Thyroid gland (tissue), 4 donors: ENCODE data around the gene HOXC4. TPM values are rescaled to one million over a fixed set of nuclear protein-coding genes. Genes with fewer than 3 reads are reported as not detected.

Experiments
- DNase-seq, 2 donors: peaks; one replicate each; pipeline ENCODE4 v3.0.0-alpha.2; 2019
- H3K27ac ChIP-seq, 3 donors: fragments of 200-600 bp; sonication (generic); 1 replicate in 2 of 3; 2 replicates in 1 of 3; pipeline ENCODE4 v1.5.1; 2016 to 2019; ENCODE audit warnings: mild to moderate bottlenecking in 1 of 3, moderate library complexity in 1 of 3
- H3K27me3 ChIP-seq: fragments of 200-600 bp; sonication (generic); one replicate; pipeline ENCODE4 v1.5.1; 2019
- H3K36me3 ChIP-seq, 2 donors: fragments of 200-600 bp; sonication (generic); one replicate each; pipeline ENCODE4 v1.5.1; 2016 to 2019
- H3K4me1 ChIP-seq, 2 donors: fragments of 200-600 bp; sonication (generic); one replicate each; pipeline ENCODE4 v1.5.1; 2017 to 2019
- H3K4me3 ChIP-seq, 3 donors: fragments of 200-600 bp; sonication (generic); replicated peaks in 1 of 3; 1 replicate in 2 of 3; 2 replicates in 1 of 3; pipeline ENCODE4 v1.5.1; 2016; ENCODE audit warnings: mild to moderate bottlenecking in 1 of 3
- H3K9me3 ChIP-seq: fragments of 200-600 bp; sonication (generic); one replicate; pipeline ENCODE4 v1.5.1; 2017
- POLR2A ChIP-seq, 2 donors: fragments of 450-650 bp; IDR thresholded peaks; one replicate each; pipeline ENCODE4 v1.6.1; 2017; ENCODE audit warnings: antibody characterized with exemption in 2 of 2, mild to moderate bottlenecking in 2 of 2, moderate library complexity in 1 of 2
- WGBS, 2 donors: methylation state at CpG; one replicate each; pipeline ENCODE4 v1.1.5; 2017; 5-methylcytosine and 5-hydroxymethylcytosine counted together
- intact Hi-C: fragments of 100-400 bp; cut with DNase I; formaldehyde crosslinking; loops from one replicate; pipeline ENCODE4 v1.15.1; 2023
- total RNA-seq, 4 donors: library from RNA; depleted of rRNA; stranded (reverse); fragments of >200 nt; gene quantifications; one replicate each; pipeline ENCODE4 v1.2.3, GENCODE V29; 2016
- TF ChIP-seq, protein P1 (sequence below), 6 experiments: fragments of 200-600 bp in 3 of 6; fragments of 450-650 bp in 3 of 6; sonication (generic) in 3 of 6; IDR thresholded peaks; one replicate each; pipeline ENCODE4 v1.5.1; 2016 to 2019; ENCODE audit warnings: antibody characterized with exemption in 6 of 6, mild to moderate bottlenecking in 2 of 6, inconsistent platforms in 1 of 6, moderate library complexity in 1 of 6

HOXC4 gene
- total RNA-seq, 4 donors from 2014 or later: 0.22 to 0.27 TPM; not detected in 2

DNA sequence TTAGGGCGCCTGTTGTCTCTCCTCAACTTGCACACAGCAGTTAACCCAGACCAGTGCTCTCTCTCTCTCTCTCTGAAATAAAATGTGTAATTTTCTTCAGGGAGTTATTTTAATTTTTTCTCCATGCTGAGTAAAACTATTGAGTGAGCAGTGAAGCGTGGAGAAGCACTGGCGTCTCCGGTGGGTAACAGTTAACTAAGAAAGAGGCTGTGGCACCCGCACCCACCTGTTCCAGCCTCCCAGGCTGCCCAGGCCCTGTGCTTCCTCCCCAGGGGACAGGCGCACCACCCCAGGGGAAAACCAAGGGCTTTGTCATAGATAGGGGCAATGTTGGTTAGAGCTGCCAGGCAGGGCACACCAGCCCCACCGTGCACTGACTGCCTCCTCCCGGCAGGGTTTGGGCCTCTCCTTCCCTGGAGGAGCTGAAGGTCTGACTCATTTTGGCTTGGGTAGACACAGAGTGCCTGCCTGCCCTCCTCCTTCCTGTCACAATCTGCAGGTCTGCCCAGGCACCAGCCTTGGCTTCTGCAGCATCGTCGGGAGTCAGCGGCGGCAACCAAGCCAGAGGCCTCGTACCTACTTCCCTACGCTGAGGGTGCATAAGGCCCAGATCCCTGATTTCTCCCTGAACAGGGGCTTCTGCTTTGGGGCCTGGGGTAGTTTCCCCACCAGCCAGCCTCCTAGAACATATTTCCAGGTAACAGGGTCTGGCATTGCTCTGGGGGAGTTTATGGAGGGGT, 16.8 kb upstream of the HOXC4 start:
- intact Hi-C loops: no loop called here
- no peak for DNase-seq
- H3K4me1 ChIP-seq: peaks cover 0 to 32% of the 10 kb centered on the region in 2 donors

GRCh38 chr12:54037360-54038283, 16.0 kb upstream of the HOXC4 start:
- Histone ChIP-seq H3K27me3 (peaks cover 27% of the 10 kb centered on the region), H3K4me3 (no peak overlapping the region), H3K9me3 (no peaks in the 10 kb centered on the region), H3K36me3 (no peaks in the 10 kb centered on the region), H3K27ac (no peak overlapping the region), H3K4me1 (peaks cover 0 to 32% of the 10 kb centered on the region in 2 donors)
- no peak for DNase-seq
- TF ChIP-seq, protein P1, sequence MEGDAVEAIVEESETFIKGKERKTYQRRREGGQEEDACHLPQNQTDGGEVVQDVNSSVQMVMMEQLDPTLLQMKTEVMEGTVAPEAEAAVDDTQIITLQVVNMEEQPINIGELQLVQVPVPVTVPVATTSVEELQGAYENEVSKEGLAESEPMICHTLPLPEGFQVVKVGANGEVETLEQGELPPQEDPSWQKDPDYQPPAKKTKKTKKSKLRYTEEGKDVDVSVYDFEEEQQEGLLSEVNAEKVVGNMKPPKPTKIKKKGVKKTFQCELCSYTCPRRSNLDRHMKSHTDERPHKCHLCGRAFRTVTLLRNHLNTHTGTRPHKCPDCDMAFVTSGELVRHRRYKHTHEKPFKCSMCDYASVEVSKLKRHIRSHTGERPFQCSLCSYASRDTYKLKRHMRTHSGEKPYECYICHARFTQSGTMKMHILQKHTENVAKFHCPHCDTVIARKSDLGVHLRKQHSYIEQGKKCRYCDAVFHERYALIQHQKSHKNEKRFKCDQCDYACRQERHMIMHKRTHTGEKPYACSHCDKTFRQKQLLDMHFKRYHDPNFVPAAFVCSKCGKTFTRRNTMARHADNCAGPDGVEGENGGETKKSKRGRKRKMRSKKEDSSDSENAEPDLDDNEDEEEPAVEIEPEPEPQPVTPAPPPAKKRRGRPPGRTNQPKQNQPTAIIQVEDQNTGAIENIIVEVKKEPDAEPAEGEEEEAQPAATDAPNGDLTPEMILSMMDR (IDR thresholded peaks at IDR 0.05): no peak
- TF ChIP-seq POLR2A (IDR thresholded peaks at IDR 0.05): no peak
- intact Hi-C loops: no loop called here
- 53 to 55% methylated on average over 14 of the region's 14 CpGs for WGBS, 2 donors

More for the DNA sequence above, 16.8 kb upstream of the HOXC4 start:
- Histone ChIP-seq H3K27ac (no peak overlapping the region), H3K27me3 (peaks cover 32% of the 10 kb centered on the region), H3K4me3 (no peak overlapping the region), H3K36me3 (no peaks in the 10 kb centered on the region), H3K9me3 (no peaks in the 10 kb centered on the region)
- no peak for TF ChIP-seq POLR2A (IDR thresholded peaks at IDR 0.05)
- TF ChIP-seq, protein P1 (IDR thresholded peaks at IDR 0.05): no peak
- 50 to 61% methylated on average over 14 of the region's 14 CpGs for WGBS, 2 donors

DNA sequence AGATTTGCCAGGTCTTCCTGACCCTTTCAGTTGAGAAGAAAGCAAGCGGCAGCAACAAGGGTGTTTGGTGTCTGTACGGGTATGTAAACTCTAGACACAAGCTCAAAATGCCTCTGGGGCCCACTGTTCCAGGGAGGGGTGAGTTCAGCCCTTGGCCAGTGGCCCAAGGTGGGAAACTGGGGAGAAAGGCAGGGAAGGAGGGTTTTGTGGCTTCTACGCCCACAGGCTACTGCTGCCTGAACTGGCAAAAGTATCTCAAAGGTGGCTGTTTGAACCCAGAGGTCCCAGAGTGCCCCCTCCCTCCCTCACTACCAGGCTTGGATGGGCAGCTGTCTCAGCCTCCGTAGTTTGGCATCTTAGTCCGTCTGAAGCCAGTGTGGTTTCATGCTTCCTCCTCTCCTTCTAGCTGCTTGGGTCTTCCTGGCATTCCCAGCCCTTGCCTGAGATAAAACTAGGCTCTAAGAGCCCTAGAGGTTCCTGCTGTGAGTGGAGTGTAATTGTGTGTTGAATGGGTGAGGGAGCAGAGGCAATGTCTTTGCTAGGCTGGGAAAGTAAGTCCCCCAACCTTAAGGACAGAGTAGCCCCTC, 15.3 kb upstream of the HOXC4 start:
- Histone ChIP-seq H3K36me3 (no peaks in the 10 kb centered on the region), H3K4me3 (no peak overlapping the region), H3K27me3 (peaks cover 21% of the 10 kb centered on the region), H3K27ac (no peak overlapping the region), H3K9me3 (no peaks in the 10 kb centered on the region), H3K4me1 (peaks cover 0 to 25% of the 10 kb centered on the region in 2 donors)
- no peak for DNase-seq
- 47 to 54% methylated on average over 5 of the region's 5 CpGs for WGBS, 2 donors
- no peak for TF ChIP-seq POLR2A (IDR thresholded peaks at IDR 0.05)
- TF ChIP-seq, protein P1 (IDR thresholded peaks at IDR 0.05): no peak
- intact Hi-C loops: no loop called here

DNA sequence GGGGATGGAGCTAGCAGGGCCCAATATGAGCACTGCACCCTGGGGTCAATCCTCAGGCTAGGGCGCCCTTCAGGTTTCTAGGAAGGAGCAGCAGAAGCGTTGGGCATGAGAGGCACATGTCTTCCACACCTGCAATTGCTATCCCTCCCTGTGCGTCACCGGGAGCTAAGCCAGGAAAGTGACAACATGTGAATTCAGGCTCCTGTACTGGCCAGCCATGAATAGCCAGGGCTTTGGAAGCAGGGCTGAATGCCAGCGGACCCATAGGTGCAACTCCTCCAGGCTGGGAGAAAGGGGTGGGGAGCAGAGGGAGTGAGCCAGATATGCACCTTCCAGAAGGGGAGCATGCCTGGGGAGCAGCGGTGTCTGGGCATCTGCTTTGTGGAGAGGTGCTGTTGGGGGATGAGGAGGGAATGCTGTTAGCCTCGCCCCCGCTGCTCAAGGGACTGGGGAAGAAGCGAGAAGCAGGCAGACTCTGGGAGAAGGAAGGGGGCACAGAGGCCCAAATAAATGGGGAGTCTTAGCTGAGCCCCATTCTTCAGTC, 14.7 kb upstream of the HOXC4 start:
- intact Hi-C loops: no loop called here

More for the DNA sequence above, 14.7 kb upstream of the HOXC4 start:
- DNase-seq: no peak
- peaks cover 0 to 20% of the 10 kb centered on the region in 2 donors for H3K4me1 ChIP-seq
- H3K27me3 ChIP-seq: peaks cover 15% of the 10 kb centered on the region
- no peak for TF ChIP-seq POLR2A (IDR thresholded peaks at IDR 0.05)
- TF ChIP-seq, protein P1 (IDR thresholded peaks at IDR 0.05): no peak
- 13 to 15% methylated on average over 9 of the region's 9 CpGs for WGBS, 2 donors
- no peaks in the 10 kb centered on the region for H3K36me3 ChIP-seq
- no peaks in the 10 kb centered on the region for H3K9me3 ChIP-seq
- H3K27ac ChIP-seq: no peak overlapping the region
- no peak overlapping the region for H3K4me3 ChIP-seq
